ENCODE data around the gene TMEM123. TPM values are rescaled to one million over a fixed set of nuclear protein-coding genes. Genes with fewer than 3 reads are reported as not detected.

TMEM123 gene
- total and polyA plus RNA-seq, 2 of the 4 experiments (the other 2 are of a cell fraction) = 96.9 to 127 TPM

GRCh38 chr11:102429691-102430090 is 22.9 kb downstream of the TMEM123 start:
- no peak overlapping the region; the same call in 1 of the 2 replicates for H3K56ac ChIP-seq (ENCODE audit: extremely low read depth, insufficient read depth, low read length)
- H3K4me1 ChIP-seq (ENCODE audit: control insufficient read depth, insufficient read depth, low read length) = peaks cover 8% of the 10 kb centered on the region
- H3K79me1 ChIP-seq (ENCODE audit: low read depth in 1 of 2, low read length in 2 of 2) = peaks cover 32 to 69% of the 10 kb centered on the region in 2 experiments
- dilution Hi-C loops (cut with HindIII; ENCODE audit: low sequenced_read_pairs, unreplicated experiment) (no loop called here), in situ Hi-C loops (cut with MboI; ENCODE audit: low sequenced_read_pairs) (no loop called here), intact Hi-C loops (cut with micrococcal nuclease) (no loop called here)
- no peak overlapping the region for H4K5ac ChIP-seq (ENCODE audit: low read depth, low read length)
- H2AK9ac ChIP-seq (replicated peaks; ENCODE audit: low read depth, low read length, poor library complexity) = no peak overlapping the region
- no peak overlapping the region for H2AK5ac ChIP-seq (ENCODE audit: low read depth, low read length)
- TF ChIP-seq CEBPB (IDR thresholded peaks at IDR 0.05; ENCODE audit: low read depth, low read length) (no peak), CHD1 (IDR thresholded peaks at IDR 0.05; ENCODE audit: low read depth, low read length) (no peak), SMC3 (IDR thresholded peaks at IDR 0.05; ENCODE audit: low read depth, low read length) (no peak), POLR2A (IDR thresholded peaks at IDR 0.05; ENCODE audit: low read depth, low read length) (no peak), BHLHE40 (IDR thresholded peaks at IDR 0.05; ENCODE audit: low read depth, low read length) (no peak), RCOR1 (IDR thresholded peaks at IDR 0.05; ENCODE audit: insufficient replicate concordance, low read length) (no peak), USF2 (IDR thresholded peaks at IDR 0.05; ENCODE audit: low read depth, low read length) (no peak), RFX5 (IDR thresholded peaks at IDR 0.05; ENCODE audit: low read depth, low read length) (no peak), RAD21 (IDR thresholded peaks at IDR 0.05; ENCODE audit: low read length) (no peak), MXI1 (IDR thresholded peaks at IDR 0.05; ENCODE audit: borderline replicate concordance, low read depth, low read length) (no peak), FOS (IDR thresholded peaks at IDR 0.05; ENCODE audit: low read depth, low read length) (no peak), ELK1 (IDR thresholded peaks at IDR 0.05; ENCODE audit: borderline replicate concordance, low read depth, low read length) (no peak), MAFK (IDR thresholded peaks at IDR 0.05; ENCODE audit: low read depth, low read length) (no peak)
- no TSS peak for BruUV-seq (replicated peaks)
- no peak overlapping the region for H3K9ac ChIP-seq (ENCODE audit: low read depth, low read length)
- peak overlapping the region; percentile 37 for H3K14ac ChIP-seq (replicated peaks; ENCODE audit: low read depth, low read length)
- CTCF ChIA-PET = no interaction called here
- H3K9me3 ChIP-seq (ENCODE audit: control insufficient read depth, insufficient read depth, low read length) = peaks cover 2% of the 10 kb centered on the region; the same call in 1 of the 2 replicates
- ATAC-seq (ENCODE audit: low read depth) (peak; percentile 49), DNase-seq (no peak)
- no peak overlapping the region for H2BK15ac ChIP-seq (ENCODE audit: low read depth, low read length)
- no peak overlapping the region for H3K4me3 ChIP-seq (ENCODE audit: insufficient read depth, low read depth, low read length)
- no peak overlapping the region for H3K4me2 ChIP-seq (ENCODE audit: low read depth, low read length)
- no peak overlapping the region for H3K18ac ChIP-seq (ENCODE audit: low read depth, low read length)
- no peaks in the 10 kb centered on the region for H3K27me3 ChIP-seq (ENCODE audit: control insufficient read depth, insufficient read depth, low read length)
- H4K91ac ChIP-seq (ENCODE audit: insufficient read depth, low read depth, low read length) = no peak overlapping the region
- 86% methylated on average over 1 of the region's 4 CpGs; no CpG with 5 or more reads in 1 of the 2 experiments for WGBS, 2 experiments (ENCODE audit: extremely low coverage in 2 of 2, insufficient read length in 1 of 2)
- no peak overlapping the region for H2BK5ac ChIP-seq (ENCODE audit: low read depth, low read length, poor library complexity, severe bottlenecking)
- peaks cover 1% of the 10 kb centered on the region; the same call in 1 of the 2 replicates for H3K36me3 ChIP-seq (ENCODE audit: control insufficient read depth, insufficient read depth, low read length)
- H4K8ac ChIP-seq (ENCODE audit: low read depth in 2 of 2, low read length in 2 of 2) = no peak overlapping the region
- peak overlapping the region; percentile 33; the same call in 1 of the 2 replicates for H3K23ac ChIP-seq (ENCODE audit: low read depth, low read length)
- POLR2A ChIA-PET (ENCODE audit: unreplicated experiment) = no interaction called here
- H3K27ac ChIP-seq (ENCODE audit: insufficient read depth, low read length) = no peak overlapping the region
- no peak overlapping the region for H2BK20ac ChIP-seq (ENCODE audit: low read depth, low read length)
- peaks cover 18% of the 10 kb centered on the region for H4K20me1 ChIP-seq (ENCODE audit: insufficient read depth, low read length)
- H3K9me1 ChIP-seq (ENCODE audit: insufficient read depth, low read length) = peaks cover 17% of the 10 kb centered on the region
- H2AFZ ChIP-seq (replicated peaks; ENCODE audit: low read length, poor library complexity) = no peak overlapping the region
- H3K4ac ChIP-seq (ENCODE audit: low read depth, low read length) = peak overlapping the region; percentile 3; the same call in 1 of the 2 replicates
- no peak overlapping the region for H2BK120ac ChIP-seq (ENCODE audit: low read depth, low read length)
